NCI-H748 (cell line): ENCODE data around the gene KIF11.
A peak's percentile ranks its signal among the peaks of the same experiment; 100 is the strongest.

Experiments
- DNase-seq: peaks from one replicate; lab custom pipeline; 2025; ENCODE audit not compliant: unreplicated experiment; lab: John Stamatoyannopoulos, UW

The KIF11 gene

DNA sequence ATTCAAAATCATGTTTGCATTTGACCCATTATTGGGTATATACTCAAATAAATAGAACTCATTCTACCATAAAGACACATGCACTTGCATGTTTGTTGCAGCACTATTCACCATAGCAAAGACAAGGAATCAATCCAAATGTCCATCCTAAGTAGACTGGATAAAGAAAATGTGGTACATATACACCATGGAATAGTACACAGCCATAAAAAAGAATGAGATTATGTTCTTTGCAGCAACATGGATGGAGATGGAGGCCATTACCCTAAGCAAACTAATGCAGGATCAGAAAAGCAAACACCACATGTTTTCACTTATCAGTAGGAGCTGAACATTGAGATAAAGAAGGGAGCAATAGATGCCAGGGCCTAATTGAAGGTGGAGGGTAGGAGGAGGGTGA lies 84.8 kb downstream of the KIF11 start:
- DNase-seq, result no peak

DNA sequence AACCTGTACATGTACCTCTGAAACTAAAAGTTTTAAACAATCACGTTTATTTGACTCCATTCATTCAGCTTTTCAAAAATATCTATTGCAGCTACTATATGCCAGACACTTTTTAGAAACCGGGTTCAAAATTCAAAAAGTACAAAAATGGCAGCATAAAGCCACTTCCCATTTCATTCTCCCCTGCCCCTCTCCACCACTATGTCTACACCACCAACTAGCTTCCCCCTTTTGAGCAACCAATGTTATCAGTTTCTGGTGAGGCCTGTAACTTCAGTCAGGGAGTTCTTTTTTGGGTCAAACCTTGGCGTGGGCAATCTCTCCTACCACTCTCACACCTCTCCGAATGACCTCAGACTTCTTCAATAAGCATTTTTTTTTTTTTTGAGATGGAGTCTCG lies 85.3 kb downstream of the KIF11 start:
- DNase-seq, result no peak

DNA sequence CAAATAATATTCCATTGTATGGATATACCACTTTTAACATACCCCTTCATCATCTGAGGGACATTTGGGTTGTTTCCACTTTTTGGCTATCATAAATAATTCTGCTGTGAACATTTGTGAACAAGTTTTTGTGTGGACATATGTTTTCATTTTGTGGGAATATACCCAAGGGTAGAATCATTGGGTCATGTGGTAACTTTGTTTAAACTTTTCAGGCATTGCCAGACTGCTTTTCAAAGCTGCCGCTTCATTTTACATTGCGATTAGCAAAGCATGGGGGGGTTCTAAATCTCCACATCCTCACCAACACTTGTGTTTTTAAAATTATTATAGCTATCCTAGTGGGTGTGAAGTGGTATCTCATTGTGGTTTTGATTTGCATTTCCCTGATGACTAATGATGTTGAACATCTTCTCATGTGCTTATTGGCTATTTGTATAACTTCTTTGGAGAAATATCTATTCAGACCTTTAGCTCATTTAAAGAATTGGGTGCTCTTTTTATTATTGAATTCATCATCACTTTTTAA lies 88.4 kb downstream of the KIF11 start:
- DNase-seq, result no peak

DNA sequence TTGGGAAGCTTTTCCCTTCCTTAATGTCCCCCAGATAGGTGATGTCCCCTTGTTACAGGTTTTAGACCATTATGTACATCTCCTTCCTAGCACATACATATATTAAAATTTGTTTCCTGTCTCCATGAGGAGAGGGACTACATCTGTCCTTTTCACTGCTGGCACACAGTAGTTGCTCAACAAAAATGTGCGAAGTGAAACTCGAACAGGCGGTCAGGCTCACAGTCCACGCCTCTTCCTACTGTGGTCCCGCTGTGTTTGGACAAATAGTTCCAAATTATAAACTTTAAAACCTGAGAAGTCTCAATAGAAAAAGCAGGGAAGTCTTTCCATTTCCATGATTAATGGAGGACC lies 95.6 kb downstream of the KIF11 start:
- DNase-seq, result no peak

DNA sequence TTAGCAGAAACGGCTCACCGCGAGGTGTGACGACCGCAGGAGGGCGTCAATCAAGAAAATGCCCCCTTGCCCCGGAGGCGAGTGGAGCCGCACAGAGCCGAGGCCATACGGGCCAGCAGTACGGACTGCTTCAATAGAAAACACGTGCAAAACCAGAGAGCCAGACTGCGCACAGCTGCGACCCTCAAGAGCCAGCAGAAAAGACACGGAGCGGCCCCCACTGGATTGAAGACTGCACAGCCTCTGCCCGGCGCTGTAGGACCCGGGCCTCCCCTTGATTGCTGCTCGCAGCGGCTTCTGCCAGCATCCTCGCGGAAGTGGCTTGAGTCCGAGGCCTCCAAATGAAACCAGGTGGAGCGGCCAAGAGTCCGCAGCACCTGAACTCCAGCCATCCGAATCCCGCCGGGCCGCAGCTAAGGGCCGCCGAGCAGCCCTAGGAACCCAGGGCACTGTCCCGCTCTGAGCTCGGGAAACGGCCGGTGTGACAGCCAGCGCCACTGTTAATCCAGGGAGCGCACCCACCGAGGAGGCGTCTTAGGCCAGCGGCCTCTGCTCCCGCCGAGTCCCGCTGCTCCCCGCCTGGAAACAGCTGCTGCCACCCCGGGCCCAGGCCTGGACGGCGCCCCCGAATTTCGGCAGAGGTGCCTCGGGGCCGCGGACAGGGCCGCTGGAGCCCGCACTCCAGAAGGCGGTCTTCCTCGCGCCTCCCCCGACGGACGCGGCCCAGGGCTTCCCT lies 96.2 kb downstream of the KIF11 start:
- DNase-seq, result peak; percentile 70

DNA sequence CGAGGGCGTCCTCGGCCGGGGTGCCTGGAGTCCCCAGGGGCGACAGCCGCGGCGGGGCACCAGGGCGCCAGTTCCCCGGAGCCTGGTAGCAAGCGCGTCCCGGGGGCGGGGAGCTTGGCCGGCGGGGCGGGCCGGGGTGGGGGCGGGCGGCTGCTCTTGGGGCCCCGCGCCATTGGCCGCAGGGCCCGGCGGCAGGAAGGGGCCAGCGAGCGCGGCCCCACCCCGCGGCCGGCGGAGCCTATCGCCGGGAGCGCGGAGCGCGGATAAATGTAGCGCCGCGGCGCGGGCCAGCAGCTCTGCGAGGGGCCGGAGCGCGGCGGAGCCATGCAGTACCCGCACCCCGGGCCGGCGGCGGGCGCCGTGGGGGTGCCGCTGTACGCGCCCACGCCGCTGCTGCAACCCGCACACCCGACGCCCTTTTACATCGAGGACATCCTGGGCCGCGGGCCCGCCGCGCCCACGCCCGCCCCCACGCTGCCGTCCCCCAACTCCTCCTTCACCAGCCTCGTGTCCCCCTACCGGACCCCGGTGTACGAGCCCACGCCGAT lies 96.8 kb downstream of the KIF11 start, which contains the start of gene HHEX:
Gene HHEX (plus strand): TSS at position 293 of the 548 bp plus-strand sequence. CDS start 32 bp downstream, at position 325.
- peak; percentile 78 for DNase-seq

DNA sequence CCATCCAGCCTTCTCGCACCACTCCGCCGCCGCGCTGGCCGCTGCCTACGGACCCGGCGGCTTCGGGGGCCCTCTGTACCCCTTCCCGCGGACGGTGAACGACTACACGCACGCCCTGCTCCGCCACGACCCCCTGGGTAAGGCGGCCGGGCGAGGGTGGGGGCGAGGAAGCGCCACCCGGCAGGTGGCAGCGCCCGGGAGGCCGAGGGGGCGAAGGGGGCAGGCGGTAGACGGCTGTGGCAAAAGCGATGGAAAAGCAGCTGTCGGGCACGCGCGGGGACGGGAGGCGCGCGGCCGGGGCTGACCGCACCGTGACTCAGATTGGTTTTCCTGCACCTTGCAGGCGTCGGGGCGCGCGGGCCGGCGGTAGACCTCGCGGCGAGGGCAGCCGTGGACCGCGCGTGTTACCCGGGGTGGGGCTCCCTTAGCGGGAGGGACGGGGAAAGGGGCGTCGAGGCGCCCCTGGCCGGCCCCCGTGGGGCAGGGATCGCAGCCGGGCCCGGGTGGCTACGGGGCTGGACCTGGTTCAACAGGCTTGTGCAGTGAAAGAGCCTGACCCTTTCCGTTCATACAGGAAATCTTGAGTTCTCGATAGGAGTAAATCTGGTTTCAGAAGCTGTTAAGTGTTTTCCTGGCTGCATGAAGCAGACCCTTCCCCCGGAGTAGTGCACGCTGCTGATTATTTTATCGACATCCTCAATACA lies 97.4 kb downstream of the KIF11 start:
- DNase-seq, result peak; percentile 41

DNA sequence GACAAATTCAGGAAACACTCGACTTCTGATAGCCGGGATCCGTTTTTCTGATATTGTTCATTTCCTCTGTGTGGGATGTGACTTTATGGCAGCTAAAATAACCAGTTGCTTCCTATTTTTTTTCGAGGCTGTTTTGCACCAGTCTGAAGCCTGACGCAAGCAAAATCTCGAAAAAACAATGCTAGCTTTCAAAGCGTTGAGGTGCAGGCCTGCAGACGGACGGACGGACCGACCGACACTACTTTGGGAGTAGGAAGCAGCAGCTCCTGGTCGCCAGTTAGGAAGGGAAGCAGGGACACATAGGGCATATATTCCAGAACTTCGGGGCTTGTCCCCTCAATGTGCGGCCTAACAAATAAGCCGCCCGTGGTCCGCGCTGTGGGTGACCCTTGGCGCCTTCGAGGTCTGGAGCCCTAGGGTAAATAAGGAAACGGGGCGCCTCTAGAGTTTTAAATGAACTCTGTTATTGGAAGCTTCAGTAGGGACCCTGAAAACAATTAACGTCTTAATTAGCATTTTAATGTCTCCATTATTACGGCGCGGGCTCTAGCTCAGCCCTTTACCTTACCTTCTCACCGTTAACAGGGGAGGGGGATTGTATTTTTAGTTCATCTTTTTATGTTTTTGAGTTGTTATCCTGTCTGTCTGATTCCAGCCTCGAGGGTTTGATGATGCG lies 98.1 kb downstream of the KIF11 start:
- DNase-seq, result no peak

DNA sequence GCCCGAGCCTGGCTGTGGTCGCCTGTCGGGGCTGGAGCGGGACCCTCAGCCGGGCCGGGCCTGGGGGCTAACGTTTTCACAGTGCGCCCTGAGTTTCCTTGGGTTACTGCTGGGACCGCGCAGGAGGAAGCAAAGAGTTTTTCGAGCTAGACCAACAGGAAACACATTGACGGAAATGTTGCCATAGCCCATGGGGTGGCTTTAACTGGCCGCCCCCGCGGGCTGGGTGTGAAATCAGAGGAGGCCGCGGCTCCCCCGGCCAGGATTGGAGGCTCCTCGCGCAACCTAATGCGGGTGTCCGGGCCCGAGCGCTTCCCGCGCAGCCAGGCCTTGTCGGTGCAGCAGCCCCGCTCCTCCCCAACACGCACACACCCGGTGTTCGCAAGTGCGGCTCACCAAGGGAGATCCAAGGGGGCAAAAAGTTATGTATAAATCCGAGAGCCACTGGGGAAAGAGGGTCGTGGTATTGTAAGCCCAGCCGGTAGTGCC lies 98.7 kb downstream of the KIF11 start:
- DNase-seq, result no peak

DNA sequence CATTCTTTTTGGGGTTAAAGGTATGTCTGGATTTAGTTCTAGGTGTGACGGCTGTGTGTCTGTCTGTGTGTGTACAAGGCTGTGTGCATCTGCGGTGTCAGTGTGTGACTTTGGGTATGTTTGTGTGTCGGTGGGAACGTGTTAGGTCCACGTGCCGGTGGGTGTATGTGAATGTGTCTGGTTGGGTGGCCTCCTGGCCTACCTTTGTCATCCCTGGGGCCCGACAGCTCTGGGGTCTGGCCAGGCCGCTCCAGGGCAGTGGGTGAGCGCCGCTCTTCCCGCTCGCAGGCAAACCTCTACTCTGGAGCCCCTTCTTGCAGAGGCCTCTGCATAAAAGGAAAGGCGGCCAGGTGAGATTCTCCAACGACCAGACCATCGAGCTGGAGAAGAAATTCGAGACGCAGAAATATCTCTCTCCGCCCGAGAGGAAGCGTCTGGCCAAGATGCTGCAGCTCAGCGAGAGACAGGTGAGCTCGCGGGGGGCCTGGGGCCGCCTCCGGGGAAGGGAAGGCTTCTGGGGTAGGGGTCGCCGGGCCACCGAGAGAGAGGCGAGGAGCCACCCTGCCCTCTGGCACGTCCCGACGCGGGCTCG lies 99.2 kb downstream of the KIF11 start:
- DNase-seq, result no peak

DNA sequence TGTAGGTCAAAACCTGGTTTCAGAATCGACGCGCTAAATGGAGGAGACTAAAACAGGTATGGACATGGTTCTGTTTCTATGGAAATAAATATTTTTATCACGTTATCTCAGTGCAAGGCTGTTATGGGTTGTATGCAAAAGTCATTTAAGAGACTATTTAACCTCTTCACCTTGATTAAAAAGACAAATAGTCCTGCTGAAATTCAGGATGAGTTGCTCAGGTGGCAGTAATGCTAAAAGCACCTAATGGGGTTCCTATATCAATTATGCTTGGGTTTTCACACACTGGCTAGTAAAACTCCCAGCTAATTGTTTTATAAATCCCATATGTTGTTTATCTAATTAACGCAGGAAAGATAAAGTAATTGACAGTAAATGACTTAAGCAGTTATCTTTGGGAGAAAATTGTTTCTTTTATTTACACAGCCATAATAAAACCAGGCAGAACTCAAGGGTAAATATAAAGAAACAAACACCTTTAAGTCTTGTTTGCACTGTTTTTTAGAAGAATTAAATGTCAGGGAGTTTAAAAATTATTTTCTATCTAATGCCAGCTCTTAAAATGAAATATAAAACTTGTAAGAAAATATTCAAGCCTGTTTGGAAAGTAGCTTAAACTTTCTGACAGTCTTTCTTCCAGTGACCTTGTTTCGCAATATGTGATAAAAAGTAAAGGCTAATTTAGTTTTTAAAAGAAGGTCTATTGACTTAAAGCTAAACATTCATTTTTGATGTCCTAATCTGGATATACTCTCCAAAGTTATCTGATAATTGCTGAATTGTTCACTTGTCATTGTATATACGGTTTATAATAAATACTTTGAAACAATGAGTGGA lies 100.0 kb downstream of the KIF11 start:
- peak; percentile 52 for DNase-seq

DNA sequence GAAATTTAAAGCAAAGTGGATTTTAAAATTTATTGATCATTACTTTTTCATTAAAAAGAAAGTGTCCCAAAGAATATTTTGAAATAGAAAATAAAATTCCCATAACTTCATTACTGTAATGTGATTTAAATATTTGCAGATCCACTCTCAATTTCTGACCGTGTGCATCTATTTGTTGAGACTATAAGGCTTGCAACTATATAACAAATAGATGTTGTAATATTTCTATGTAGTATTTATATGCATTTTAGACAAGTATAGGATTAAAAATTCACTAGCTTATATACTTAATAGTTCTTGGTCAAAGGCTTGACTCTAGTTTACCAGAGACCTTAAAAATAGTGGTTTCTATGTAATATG lies 100.6 kb downstream of the KIF11 start:
- DNase-seq, result no peak

DNA sequence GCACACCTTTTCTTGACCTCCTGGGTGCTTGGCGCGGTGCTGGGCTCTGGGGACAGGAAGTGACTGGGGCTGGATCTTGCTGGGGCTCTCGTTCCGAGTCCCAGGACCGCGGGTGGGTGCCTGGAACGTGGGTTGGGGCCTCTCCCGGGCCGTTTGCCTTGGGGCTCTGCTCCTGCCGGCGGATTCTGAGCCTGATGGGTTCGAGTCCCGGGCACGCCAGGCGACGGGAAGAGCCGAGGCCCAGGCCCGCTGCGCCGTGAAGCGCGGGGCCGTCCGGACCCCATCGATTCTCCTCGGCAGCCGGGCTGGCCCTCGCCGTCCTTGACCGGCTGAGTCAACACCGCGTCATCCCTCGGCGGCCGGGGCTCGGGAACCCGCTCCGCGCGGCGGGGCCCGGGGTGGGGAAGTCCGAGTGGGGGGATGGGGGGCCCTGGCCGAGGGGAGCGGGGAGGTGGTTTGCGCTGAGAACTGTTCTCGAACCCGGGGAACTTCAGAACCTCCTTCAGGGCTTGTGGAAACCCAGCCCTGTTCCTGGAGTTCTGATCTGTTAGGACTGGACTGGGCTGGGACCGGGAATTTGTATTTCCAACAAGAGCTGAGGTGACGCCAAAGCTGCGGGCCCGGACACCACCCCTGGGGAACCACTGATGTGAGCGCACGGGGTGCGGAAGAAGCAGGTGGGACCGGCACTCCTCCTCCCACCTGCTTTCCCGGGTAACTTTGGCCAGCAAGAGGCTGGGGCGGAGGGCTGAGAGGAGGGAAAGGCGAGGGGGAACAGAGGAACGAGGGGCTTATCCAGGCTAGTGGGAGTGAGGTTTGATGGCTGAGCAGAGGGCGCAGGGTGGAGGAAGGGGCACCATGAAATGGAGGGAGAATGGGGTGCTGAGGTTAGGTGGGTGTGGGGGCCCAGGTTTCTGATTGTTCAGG lies 103.0 kb downstream of the KIF11 start:
- no peak for DNase-seq

DNA sequence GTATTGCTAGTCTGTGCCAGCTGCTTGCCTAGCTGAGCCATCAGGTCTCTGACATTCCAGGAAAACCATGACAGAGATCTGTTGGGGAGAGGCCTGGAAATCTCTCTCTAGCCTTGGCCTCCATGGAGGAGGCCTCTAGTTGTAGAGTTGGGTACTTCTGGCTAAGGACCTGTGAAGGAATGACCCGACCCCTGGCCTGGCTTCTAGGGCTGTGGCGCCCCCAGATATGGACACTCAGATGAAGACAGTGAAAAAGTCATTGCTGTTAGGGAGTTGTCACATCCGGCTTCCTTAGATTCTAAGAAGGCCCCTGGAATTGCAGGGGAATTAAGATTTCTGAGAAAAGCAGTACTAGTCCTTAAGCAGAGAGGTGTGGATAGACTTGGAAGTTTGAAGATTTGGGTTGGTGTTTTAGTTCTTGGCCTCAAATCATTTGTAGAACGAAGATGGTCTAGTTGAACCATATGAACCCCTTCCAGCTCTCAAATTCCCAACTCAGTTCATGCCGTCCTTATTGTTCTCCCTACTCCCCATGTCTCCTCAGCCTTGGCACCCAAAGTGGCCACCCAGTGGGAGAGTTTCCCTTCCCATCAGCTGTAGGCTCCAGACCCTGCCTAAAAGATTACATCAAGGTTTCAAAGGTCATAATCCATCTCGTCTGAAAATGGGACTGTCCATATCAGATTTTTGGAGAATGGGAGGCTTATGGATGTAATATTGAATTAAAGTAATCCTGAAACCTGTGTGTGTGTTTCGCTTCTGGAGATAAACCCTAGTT lies 103.9 kb downstream of the KIF11 start:
- no peak for DNase-seq

DNA sequence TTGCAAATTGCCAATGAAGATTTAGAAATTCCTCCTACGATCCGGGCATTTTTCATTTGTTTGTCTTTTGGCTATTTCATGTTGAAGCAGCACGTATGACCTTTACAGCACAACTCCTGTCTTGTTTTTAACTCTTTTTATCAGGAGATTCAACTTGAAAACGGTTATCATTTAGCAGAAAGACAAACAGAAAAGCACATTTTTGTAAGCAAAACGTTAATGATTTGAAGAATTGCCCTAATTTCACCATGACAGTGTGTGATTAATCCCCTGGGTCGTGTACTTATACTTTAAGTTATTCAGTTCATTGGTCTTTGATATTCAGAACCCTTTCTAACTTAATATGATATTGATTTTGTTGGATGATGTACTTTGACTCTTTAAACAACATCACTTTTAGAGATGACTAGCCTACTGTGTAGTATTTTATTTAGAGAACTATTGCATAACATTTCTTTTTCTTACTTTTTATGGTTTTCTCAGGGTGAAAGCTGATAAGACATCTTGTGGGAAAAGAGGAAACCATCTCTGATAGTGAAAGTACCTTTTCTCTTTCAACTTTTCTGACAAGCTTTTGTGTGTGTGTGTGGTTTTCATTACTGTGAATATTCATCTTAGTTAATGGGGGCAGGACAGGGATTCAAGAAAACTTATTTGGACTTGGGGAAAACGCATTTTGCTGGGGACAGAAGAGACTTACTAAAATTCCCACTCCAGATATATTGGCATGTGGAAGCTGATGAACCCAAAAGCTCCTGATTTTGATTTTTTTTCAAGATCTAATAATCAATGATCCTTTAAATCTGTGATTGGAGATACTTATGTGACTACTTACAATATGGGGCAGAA lies 105.0 kb downstream of the KIF11 start:
- DNase-seq, result no peak

DNA sequence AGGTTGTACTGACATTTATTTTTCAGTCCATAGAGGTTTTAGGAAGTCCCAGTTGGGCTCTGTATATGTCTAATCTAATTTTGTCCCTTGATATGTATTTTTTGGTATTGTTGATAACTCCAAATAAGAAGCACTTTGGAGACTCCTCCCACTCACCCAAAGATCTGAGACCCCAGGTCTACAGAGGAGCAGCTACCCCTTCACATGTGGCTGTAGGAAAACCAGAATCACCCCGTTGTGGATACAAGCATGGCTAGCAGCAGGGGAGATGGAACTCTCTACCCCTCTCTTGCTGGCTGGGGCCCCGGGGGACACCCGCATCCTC lies 106.2 kb downstream of the KIF11 start:
- DNase-seq, result no peak

DNA sequence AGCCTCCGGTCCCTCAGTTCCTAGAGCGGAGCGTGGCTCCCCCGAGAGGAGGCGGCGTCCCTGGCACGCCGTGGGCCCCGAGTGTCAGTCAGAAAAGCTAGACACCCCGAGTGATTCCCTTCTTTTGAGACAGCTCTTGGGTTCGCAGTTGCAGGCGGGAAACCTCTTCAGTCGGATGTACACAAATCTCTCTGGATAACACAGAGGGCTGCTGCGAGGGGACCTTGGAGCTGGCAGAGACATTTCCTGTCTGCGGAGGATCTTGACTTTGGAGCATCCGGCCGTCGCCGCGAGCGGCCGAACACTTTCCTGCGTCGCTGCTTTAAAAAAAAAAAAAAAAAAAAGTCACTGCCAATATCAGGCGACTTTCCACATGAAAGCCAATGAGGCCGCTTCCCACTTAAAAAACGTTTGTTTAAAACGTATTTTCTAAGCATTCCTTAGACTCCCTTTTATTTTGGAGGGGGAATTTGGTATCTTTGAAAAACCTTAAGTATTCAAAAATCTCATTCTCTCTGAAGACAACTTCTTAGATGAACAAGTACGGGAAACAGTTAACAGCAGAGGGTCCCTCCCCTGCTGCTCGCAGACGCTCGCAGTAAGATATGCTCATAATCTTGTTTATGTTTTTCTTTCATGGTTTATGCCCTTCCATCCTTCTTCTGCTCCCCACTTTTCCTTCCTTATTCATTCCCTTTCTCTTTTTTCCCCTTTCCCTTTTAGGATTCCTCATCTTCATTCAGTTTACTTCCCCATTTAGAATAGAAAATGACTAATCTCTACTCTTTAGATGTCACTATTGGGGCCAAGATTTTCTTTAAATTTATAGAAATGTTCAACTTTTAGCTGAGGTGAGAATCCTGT lies 106.8 kb downstream of the KIF11 start:
- peak; percentile 65 for DNase-seq
